Measurements from ENCODE around the gene AK1.

Gene AK1

DNA sequence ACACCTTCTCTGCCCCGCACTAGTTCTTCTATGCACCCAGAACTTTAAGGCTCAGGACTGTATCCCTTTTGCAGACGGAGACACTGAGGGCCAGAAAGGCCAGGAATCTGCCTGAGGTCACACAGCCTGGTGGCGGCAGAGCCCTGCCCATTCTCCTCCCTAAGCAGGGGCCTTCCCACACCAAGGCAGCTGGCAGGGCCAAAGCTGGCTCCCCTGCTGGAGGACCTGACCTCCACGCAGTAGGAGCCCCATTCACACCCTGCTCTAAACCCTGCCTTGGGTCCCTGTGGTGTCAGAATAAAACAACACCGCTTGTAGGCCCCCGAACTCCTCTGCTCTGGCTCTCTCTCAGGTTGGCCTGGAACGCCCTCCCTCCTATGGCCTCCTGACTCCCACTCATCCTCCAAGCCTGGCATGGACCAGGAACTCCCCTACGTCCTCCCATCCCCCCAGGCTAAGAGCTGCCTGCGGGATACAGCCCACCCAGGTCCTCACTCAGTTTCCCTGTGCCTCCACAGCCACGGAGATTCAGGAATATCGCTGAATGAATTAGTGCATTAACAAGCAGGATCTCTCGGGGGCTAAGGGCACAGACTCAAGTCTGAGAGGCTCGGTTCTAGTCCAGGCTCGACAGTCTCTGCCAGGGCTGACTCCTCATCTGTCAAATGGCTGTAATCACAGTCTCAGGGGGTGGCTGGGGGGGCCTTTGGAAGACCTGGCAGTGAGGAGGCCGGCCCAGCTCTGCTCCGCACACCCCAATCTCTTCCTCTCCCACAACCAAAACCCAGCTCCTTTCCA is 19.1 kb upstream of the AK1 start:
- no peak for TF ChIP-seq Cebpa-rat (IDR thresholded peaks at IDR 0.05)
- Histone ChIP-seq H3K9me3 (replicated peaks in 1 of 11) (peaks cover 0 to 25% (median 13%) of the 10 kb centered on the region in 11 experiments; a peak in 16 of 22 replicates), H3K36me3 (peaks cover 46 to 54% (median 52%) of the 10 kb centered on the region in 11 experiments), H3K27me3 (no peaks in the 10 kb centered on the region), H3K4me3 (peak overlapping the region in 4 of 10 experiments; percentile 3 to 98 (median 57); a peak in 3 of 20 replicates), H3K27ac (peak overlapping the region in 8 of 11 experiments; percentile 26 to 54 (median 40); a peak in 13 of 22 replicates), H3K4me1 (peaks cover 41 to 57% (median 47%) of the 10 kb centered on the region in 10 experiments), H3K4me2 (peak overlapping the region; percentile 89 to 98 (median 94)), H3K9ac (peak overlapping the region; percentile 23 to 56 (median 44); a peak in 15 of 22 replicates), H4K20me1 (peaks cover 6 to 61% (median 33%) of the 10 kb centered on the region in 11 experiments; a peak in 21 of 22 replicates)

DNA sequence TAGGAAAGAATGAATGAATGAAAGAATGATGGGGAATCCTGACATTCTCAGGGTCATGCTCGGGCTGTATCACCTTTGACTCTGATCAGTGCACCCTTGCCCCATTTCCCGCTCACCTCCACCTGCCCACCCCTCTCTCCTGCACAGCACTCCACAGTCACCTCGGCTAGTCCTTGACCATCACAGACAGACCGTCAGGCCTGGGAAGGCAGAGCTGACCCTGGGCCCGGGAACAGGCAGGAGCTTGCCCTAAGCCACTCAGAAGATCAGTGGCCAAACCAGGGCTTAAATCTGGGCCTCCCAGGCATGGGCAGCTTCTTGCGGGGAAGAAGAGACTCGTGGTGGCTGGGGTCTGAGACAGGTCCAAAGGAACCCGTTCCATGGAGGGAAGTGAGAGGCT is 18.3 kb upstream of the AK1 start:
- 0 out of 22 replicates have a peak overlapping the region, but pooled peaks of 1 of the 11 experiments have one; percentile 91 for H3K4me2 ChIP-seq
- peaks cover 52 to 60% (median 58%) of the 10 kb centered on the region in 11 experiments for H3K36me3 ChIP-seq
- H3K4me1 ChIP-seq: peaks cover 33 to 49% (median 40%) of the 10 kb centered on the region in 10 experiments
- H3K9me3 ChIP-seq (replicated peaks in 1 of 11): peaks cover 0 to 25% (median 13%) of the 10 kb centered on the region in 11 experiments; a peak in 16 of 22 replicates
- H3K27ac ChIP-seq: no peak overlapping the region
- peaks cover 6 to 65% (median 33%) of the 10 kb centered on the region in 11 experiments; a peak in 21 of 22 replicates for H4K20me1 ChIP-seq
- H3K9ac ChIP-seq: peak overlapping the region in 1 of 11 experiments; percentile 56; a peak in 1 of 22 replicates
- H3K4me3 ChIP-seq: no peak overlapping the region
- H3K27me3 ChIP-seq: no peaks in the 10 kb centered on the region
- no peak for TF ChIP-seq Cebpa-rat (IDR thresholded peaks at IDR 0.05)

DNA sequence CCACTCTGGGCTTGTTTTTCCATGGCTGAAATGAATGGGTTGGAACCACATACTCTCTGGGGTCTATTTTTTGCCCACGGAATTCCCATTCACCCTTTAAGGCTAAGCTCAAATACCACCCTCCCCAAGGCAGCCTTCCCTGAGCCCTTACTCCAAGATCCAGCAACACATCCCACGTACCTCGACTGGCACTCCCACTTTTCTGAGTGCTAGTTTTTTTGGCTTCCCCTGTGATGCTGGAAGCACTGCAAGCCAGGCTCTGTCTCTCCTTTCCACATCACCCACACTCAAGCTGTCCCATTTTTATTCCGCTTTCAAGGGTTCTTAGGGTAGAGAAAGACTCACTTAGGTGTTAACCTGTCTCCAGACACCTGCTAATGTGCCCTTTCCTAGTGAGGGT is 15.9 kb upstream of the AK1 start:
- Histone ChIP-seq H3K27me3 (no peaks in the 10 kb centered on the region), H3K27ac (no peak overlapping the region), H3K36me3 (peaks cover 63 to 81% (median 77%) of the 10 kb centered on the region in 11 experiments), H3K9ac (no peak overlapping the region), H4K20me1 (peaks cover 6 to 72% (median 33%) of the 10 kb centered on the region in 11 experiments; a peak in 21 of 22 replicates), H3K9me3 (replicated peaks in 1 of 11) (peaks cover 0 to 25% (median 13%) of the 10 kb centered on the region in 11 experiments; a peak in 16 of 22 replicates), H3K4me1 (peaks cover 34 to 50% (median 41%) of the 10 kb centered on the region in 10 experiments), H3K4me2 (no peak overlapping the region), H3K4me3 (no peak overlapping the region)
- no peak for TF ChIP-seq Cebpa-rat (IDR thresholded peaks at IDR 0.05)

DNA sequence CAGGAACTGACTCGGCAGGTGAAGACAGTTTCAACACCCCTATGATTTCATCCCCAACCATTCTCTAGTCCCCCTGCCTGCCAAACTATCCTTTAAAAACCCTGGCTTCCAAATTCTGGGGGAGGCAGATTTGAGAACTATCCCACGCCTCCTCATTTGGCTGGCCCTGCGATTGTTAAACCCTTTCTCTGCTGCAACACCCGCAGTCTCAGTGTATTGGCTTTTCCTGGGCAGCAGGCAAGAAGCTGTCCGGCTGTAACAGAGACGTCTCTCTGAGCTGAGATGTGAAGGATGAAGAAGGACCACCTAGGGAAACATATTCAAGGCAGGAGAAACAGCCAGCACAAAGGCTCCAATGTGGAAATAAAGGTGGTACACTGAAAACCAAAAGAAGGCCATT is 15.4 kb upstream of the AK1 start:
- Histone ChIP-seq H3K9me3 (replicated peaks in 1 of 11) (peaks cover 0 to 25% (median 13%) of the 10 kb centered on the region in 11 experiments; a peak in 16 of 22 replicates), H4K20me1 (peaks cover 6 to 66% (median 27%) of the 10 kb centered on the region in 11 experiments; a peak in 21 of 22 replicates), H3K36me3 (peaks cover 63 to 86% (median 77%) of the 10 kb centered on the region in 11 experiments), H3K27ac (no peak overlapping the region), H3K9ac (no peak overlapping the region), H3K27me3 (no peaks in the 10 kb centered on the region), H3K4me2 (no peak overlapping the region), H3K4me3 (no peak overlapping the region), H3K4me1 (peaks cover 34 to 50% (median 40%) of the 10 kb centered on the region in 10 experiments)
- no peak for TF ChIP-seq Cebpa-rat (IDR thresholded peaks at IDR 0.05)

DNA sequence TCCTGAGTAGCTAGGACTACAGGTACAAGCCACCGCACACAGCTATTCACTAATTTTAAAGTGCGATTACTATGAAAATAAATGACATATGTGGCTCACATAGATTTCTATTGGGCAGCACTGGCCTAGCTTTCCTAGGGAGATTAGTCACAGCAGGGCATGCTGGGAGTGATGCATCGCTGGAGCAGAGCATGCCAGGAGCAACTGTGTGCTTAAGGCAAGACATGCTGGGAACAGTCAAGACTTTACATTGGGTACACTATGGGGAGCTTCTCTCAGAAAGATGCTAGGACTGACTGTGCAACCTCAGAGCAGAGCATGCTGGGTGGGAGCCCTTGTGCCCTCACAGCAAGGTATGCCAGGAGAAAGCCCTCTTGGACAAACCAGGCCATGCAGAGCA is 12.6 kb upstream of the AK1 start:
- Histone ChIP-seq H3K4me1 (peaks cover 45 to 56% (median 51%) of the 10 kb centered on the region in 10 experiments), H3K4me3 (no peak overlapping the region), H3K27ac (peak overlapping the region in 1 of 11 experiments; percentile 6; a peak in 1 of 22 replicates), H3K9ac (no peak overlapping the region; a peak in 1 of 22 replicates), H3K36me3 (peaks cover 59 to 88% (median 76%) of the 10 kb centered on the region in 11 experiments), H3K4me2 (peak overlapping the region in 1 of 11 experiments; percentile 0; a peak in 1 of 22 replicates), H3K9me3 (replicated peaks in 1 of 11) (peaks cover 0 to 21% (median 13%) of the 10 kb centered on the region in 11 experiments; a peak in 16 of 22 replicates), H4K20me1 (peaks cover 0 to 53% (median 2%) of the 10 kb centered on the region in 11 experiments; a peak in 12 of 22 replicates), H3K27me3 (no peaks in the 10 kb centered on the region)
- TF ChIP-seq Cebpa-rat (IDR thresholded peaks at IDR 0.05): no peak

DNA sequence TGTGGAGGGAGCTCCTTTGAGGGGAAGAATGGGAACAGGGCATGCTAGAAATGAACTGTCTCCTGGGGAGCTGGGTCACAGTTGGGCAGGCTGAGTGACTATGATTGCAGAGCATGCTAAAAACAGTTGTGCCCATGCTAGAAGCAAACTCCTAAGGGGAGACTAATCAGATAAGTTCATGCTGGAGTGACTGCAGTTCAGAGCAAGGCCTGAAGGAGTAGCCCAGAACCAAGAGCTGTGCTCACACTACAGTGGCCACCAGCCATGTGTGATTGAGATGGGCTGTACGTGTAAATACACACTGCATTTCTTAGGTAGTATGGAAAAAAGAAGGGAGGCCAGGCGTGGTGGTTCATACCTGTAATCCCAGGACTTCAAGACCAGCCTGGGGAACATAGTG is 10.3 kb upstream of the AK1 start:
- H4K20me1 ChIP-seq: peaks cover 0 to 48% (median 0%) of the 10 kb centered on the region in 11 experiments; a peak in 7 of 22 replicates
- peaks cover 68 to 77% (median 73%) of the 10 kb centered on the region in 10 experiments for H3K4me1 ChIP-seq
- peaks cover 0 to under 1% (median under 1%) of the 10 kb centered on the region in 11 experiments; a peak in 4 of 22 replicates for H3K9me3 ChIP-seq (replicated peaks in 1 of 11)
- H3K27me3 ChIP-seq: no peaks in the 10 kb centered on the region
- TF ChIP-seq Cebpa-rat (IDR thresholded peaks at IDR 0.05): no peak
- H3K36me3 ChIP-seq: peaks cover 36 to 65% (median 54%) of the 10 kb centered on the region in 11 experiments
- H3K27ac ChIP-seq: peak overlapping the region in 8 of 11 experiments; percentile 16 to 80 (median 64); a peak in 13 of 22 replicates
- no peak overlapping the region; a peak in 1 of 20 replicates for H3K4me3 ChIP-seq
- H3K9ac ChIP-seq: peak overlapping the region in 6 of 11 experiments; percentile 6 to 75 (median 54); a peak in 9 of 22 replicates
- peak overlapping the region; percentile 24 to 94 (median 87); a peak in 20 of 22 replicates for H3K4me2 ChIP-seq

DNA sequence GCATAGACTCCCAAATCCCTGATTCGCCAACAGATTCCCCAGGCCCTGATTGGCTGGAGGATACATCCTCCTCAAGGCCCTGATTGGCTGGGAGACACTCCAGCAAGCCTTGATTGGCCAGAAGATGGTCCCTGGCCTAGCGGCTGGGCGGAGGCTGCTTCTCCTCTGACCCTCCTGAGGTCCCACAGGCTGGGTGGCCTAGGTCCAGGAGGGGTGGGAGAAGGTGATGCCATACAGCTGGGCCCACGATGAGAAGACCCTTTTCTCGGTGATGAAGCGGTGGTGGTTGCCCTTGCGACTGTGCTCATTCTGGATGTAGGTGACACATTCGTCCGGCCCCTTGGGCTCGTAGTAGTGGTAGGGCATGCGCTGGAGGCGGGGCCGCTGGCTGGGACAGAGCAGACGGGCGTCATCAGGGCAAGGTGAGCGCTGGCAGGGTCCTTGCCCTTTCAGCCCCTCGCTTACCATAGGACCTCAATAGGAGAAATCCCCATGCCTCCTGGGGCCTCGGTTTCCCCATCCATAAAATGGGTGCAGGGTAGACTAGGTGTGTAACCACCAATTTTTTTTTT is 9.0 kb upstream of the AK1 start:
- peak overlapping the region; percentile 72 to 94 (median 87) for H3K4me2 ChIP-seq
- no peak for TF ChIP-seq Cebpa-rat (IDR thresholded peaks at IDR 0.05)

More for the DNA sequence above, 9.0 kb upstream of the AK1 start:
- peaks cover 27 to 55% (median 44%) of the 10 kb centered on the region in 11 experiments for H3K36me3 ChIP-seq
- peak overlapping the region in 10 of 11 experiments; percentile 21 to 75 (median 64); a peak in 16 of 22 replicates for H3K9ac ChIP-seq
- H3K4me3 ChIP-seq: peak overlapping the region in 1 of 10 experiments; percentile 7; a peak in 1 of 20 replicates
- H3K9me3 ChIP-seq (replicated peaks in 1 of 11): no peaks in the 10 kb centered on the region
- peak overlapping the region in 7 of 11 experiments; percentile 43 to 80 (median 73); a peak in 12 of 22 replicates for H3K27ac ChIP-seq
- H4K20me1 ChIP-seq: peaks cover 0 to 49% (median 0%) of the 10 kb centered on the region in 11 experiments; a peak in 7 of 22 replicates
- no peaks in the 10 kb centered on the region for H3K27me3 ChIP-seq
- peaks cover 81 to 89% (median 86%) of the 10 kb centered on the region in 10 experiments for H3K4me1 ChIP-seq

Data from BLaER1 treated with 17β-estradiol and CSF1 and Interleukin-3, amounts not matched to agents 10 nM and 100 nM (cell line).